Lower leg skin (tissue), 3 donors: ENCODE results near the gene ZMYM4.

Source experiments
- POLR2A ChIP-seq, 2 donors: fragments of 450-650 bp; IDR thresholded peaks; one replicate each; pipeline ENCODE4 v1.6.1; 2016 to 2017; ENCODE audit warnings: antibody characterized with exemption in 2 of 2, mild to moderate bottlenecking in 1 of 2, moderate library complexity in 1 of 2
- TF ChIP-seq, protein P1 (sequence below), 3 donors: fragments of 450-650 bp; IDR thresholded peaks; one replicate each; pipeline ENCODE4 v1.5.1; 2016; ENCODE audit warnings: antibody characterized with exemption in 3 of 3, mild to moderate bottlenecking in 3 of 3, moderate library complexity in 2 of 3

DNA sequence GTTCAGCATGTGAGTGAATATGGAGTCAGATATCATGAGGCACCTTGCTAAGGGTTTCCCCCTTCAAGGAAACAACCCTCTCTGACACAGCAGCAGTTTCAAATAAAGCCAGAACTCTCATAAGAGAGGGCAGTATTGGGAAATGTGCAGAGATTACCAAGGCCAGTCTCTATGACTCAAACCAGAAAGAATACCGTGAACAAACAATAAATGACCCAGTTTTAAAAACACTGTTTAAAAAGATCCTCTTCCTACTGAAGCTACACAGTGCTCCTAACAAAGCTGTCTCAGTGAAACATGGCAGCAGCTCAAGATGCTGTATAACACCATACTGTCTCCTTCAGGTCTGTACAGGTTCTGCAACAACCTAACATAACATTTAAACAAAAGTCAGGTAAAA, 186.1 kb downstream of the ZMYM4 start:
- TF ChIP-seq, protein P1, sequence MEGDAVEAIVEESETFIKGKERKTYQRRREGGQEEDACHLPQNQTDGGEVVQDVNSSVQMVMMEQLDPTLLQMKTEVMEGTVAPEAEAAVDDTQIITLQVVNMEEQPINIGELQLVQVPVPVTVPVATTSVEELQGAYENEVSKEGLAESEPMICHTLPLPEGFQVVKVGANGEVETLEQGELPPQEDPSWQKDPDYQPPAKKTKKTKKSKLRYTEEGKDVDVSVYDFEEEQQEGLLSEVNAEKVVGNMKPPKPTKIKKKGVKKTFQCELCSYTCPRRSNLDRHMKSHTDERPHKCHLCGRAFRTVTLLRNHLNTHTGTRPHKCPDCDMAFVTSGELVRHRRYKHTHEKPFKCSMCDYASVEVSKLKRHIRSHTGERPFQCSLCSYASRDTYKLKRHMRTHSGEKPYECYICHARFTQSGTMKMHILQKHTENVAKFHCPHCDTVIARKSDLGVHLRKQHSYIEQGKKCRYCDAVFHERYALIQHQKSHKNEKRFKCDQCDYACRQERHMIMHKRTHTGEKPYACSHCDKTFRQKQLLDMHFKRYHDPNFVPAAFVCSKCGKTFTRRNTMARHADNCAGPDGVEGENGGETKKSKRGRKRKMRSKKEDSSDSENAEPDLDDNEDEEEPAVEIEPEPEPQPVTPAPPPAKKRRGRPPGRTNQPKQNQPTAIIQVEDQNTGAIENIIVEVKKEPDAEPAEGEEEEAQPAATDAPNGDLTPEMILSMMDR (IDR thresholded peaks at IDR 0.05), result no peak
- no peak for TF ChIP-seq POLR2A (IDR thresholded peaks at IDR 0.05)
